Dermis blood vessel endothelial cell (primary cell): ENCODE data around the gene SERPING1. TPM values are rescaled to one million over a fixed set of nuclear protein-coding genes. Genes with fewer than 3 reads are reported as not detected.

Experiments
- DNase-seq: peaks from one replicate; pipeline ENCODE4 v3.0.0; 2010
- total RNA-seq: library from RNA; depleted of rRNA; stranded (reverse); fragments of >200 nt; gene quantifications from 2 replicates; pipeline ENCODE4 v1.2.3, GENCODE V29; 2014

Gene SERPING1
- total RNA-seq, 1 donor from 2014 or later = 0.85 TPM

DNA sequence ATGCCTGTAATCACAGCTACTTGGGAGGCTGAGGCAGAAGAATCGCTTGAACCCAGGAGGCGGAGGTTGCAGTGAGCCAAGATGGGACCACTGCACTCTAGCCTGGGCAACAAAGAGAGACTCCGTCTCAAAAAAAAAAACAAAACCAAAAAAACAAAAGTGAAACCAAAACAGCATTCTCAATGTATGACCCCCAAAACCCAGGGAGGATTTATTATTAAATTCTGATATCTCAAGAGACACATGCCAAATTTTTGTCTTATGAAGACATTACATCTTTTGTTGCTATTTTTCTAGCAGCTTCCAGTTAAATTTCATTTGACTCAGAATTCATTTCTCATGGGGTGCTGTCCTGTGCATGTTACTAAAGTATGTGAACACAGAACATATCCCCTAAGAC is 55.2 kb downstream of the SERPING1 start:
- no peak for DNase-seq

DNA sequence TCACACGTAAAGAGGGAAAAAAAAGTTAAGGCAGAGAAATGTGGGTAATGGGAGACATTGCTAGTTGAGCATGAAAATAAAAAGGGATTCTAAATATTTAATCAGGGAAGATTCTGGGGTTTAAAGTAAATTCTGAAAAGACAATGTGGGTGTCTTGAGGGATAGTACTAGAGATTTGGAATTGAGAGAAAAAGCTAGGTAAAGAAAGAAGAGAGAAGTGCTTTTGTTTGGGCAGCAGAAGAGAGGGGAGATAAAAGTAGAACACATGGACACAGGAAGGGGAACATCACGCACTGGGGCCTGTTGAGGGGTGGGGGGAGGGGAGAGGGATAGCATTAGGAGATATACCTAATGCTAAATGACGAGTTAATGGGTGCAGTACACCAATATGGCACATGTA is 55.7 kb downstream of the SERPING1 start:
- DNase-seq = no peak

DNA sequence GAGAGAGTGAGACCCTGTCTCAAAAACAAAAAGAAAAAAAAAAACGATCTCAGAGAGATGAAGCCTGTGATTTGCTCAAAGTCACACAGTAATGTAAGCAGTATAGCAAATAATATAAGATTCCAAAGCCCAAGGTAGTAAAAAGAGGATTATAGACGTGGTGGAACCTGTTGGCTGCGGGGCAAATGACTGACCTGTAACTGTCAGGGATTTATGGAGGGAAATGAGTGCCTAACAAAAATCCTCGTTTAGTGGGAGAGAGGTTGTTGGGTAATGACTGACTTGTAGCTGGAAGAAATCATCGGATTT is 59.4 kb downstream of the SERPING1 start:
- DNase-seq = no peak

DNA sequence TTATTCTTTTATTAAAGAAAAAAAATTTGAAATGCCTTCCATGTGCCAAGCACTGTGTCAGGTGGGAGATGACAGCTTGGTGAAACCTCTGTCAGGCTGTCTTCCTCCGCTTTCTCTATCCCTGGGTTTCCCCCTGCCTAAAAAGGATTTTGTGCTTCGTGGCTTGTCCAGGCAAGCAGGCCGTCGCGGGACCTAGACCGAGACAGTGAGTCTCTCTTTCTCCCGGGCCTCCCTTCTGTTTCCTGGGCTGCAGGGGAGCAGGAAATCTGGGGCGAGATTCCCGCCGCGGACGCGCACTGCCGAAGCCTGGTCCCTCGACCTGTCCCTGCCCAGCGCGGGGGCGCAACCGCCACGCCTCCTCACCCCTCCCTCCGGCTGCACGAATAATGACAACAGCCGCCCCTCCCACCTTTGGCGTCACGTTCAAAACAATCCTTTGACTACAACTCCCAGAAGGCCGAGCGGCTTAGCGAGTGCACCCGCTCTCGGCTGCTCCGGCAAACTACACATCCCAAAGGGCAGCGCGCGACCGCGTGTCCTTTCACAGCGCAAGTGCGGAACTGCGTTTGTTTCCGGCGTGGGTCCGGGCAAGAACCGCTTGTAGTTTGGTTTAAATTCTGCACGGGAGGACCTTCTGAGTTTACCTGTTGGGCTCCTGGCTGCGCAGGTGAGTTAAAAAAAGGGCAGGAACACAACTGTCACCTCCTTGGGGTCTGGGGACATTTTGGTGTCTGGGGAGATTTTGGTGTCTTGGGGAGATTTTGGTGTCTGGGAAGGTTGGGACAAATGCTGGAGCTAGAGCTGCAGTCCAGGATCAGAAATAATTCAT is 59.9 kb downstream of the SERPING1 start, which contains the start of gene CLP1:
TSS of gene CLP1 (plus strand) at position 569 of the 829 bp plus-strand sequence. CDS start 1,715 bp downstream, outside the sequence.
- DNase-seq = peak; percentile 100

DNA sequence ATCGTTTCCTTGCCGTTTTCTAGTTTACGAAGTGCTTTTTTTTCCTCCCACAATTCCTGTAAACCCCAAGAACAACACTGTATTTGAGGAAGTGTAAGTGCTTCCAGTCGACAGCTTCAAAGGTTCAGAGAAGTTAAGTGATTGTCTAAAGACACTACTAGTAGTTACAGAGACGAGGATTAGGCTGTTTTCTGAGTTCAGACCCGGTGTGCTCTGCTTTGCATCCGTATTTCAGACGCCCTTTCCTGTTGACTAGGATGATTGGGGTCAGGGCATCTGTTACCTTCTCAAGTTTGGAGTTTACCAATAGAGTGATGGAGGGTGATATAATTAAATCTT is 60.5 kb downstream of the SERPING1 start:
- DNase-seq = no peak

DNA sequence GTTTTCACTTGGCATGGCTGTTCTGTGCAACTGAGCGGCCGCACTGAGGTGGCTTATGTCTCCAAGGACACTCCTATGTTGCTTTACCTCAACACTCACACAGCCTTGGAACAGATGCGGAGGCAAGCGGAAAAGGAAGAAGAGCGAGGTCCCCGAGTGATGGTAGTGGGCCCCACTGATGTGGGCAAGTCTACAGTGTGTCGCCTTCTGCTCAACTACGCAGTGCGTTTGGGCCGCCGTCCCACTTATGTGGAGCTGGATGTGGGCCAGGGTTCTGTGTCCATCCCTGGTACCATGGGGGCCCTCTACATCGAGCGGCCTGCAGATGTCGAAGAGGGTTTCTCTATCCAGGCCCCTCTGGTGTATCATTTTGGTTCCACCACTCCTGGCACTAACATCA is 62.2 kb downstream of the SERPING1 start:
- no peak for DNase-seq

DNA sequence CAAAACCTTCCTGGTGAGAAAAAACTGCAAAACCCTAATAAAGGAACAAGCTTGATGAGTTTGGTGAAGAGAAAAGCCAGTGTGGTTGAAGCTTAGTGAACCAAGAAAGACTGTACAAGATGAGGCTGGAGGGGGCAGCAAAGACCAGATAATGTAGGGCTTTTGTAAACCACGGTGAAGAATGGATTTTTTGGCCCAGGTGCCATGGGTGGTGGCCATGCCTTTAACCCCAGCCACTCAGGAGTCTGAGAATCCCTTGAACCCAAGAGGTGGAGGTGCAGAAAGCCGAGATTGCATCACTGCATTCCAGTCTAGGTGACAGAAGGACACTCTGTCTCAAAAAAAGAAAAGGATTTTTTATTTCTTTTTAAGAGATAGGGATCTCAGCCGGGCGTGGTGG is 65.4 kb downstream of the SERPING1 start:
- no peak for DNase-seq

DNA sequence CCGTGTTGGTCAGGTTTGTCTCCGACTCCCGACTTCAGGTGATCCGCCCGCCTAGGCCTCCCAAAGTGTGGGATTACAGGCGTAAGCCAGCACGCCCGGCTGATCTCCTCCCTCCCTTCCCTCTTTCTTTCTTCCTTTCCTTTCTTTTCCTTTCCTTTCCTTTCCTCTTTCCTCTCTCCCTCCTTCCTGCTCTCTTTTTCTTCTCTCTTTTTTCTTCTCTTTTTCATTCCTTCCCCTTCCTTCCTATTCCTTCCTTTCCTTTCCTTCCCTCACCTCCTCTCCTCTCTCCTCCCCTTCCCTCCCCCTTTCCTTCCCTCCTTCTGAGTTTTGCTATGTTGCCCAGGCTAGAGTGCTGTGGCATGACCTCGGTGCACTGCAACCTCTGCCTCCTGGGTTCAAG is 66.5 kb downstream of the SERPING1 start:
- no peak for DNase-seq

Other genes with a start within 250 kb of the SERPING1 start
- not detected in 2 replicates for gene PRG3, start 216.5 kb upstream of the SERPING1 start, total RNA-seq
- gene PRG2, start 207.0 kb upstream of the SERPING1 start, total RNA-seq = 0.19 TPM in 1 of 2 replicates, not detected in the other
- 57.7 and 101 TPM in 2 replicates for gene SLC43A3, start 170.6 kb upstream of the SERPING1 start, total RNA-seq
- 0.14 and 0.51 TPM in 2 replicates for gene RTN4RL2, start 137.2 kb upstream of the SERPING1 start, total RNA-seq
- gene SLC43A1, start 82.0 kb upstream of the SERPING1 start, total RNA-seq = 16.7 and 18.4 TPM in 2 replicates
- gene TIMM10, start 66.9 kb upstream of the SERPING1 start, total RNA-seq = 28.1 and 39.8 TPM in 2 replicates
- not detected in 2 replicates for gene SMTNL1, start 60.1 kb upstream of the SERPING1 start, total RNA-seq
- 37.4 and 41.5 TPM in 2 replicates for gene UBE2L6, start 30.0 kb upstream of the SERPING1 start, total RNA-seq
- gene YPEL4, start 52.2 kb downstream of the SERPING1 start, total RNA-seq = 0.05 TPM in 1 of 2 replicates, not detected in the other
- gene CLP1, start 60.1 kb downstream of the SERPING1 start, total RNA-seq = 24.6 and 26.5 TPM in 2 replicates
- gene ZDHHC5, start 70.4 kb downstream of the SERPING1 start, total RNA-seq = 34.0 and 55.9 TPM in 2 replicates
- gene MED19, start 114.5 kb downstream of the SERPING1 start, total RNA-seq = 13.1 and 17.6 TPM in 2 replicates
- gene TMX2, start 114.9 kb downstream of the SERPING1 start, total RNA-seq = 44.8 and 71.9 TPM in 2 replicates
- gene SELENOH, start 143.8 kb downstream of the SERPING1 start, total RNA-seq = 73.2 and 139 TPM in 2 replicates
- gene BTBD18, start 154.1 kb downstream of the SERPING1 start, total RNA-seq = not detected in 2 replicates
- 298 and 352 TPM in 2 replicates for gene CTNND1, start 164.1 kb downstream of the SERPING1 start, total RNA-seq